HG03039 (cell line): ENCODE results near the gene KIF13A.
A peak's percentile ranks its signal among the peaks of the same experiment; 100 is the strongest.

Source experiments
- ATAC-seq: cut with Tn5 transposase; IDR thresholded peaks from one replicate; pipeline ENCODE4 v1.9.1; 2021; ENCODE audit warnings: mild to moderate bottlenecking, moderate library complexity; ENCODE audit not compliant: unreplicated experiment

The KIF13A gene

GRCh38 chr6:17730078-17730704 is 257.2 kb downstream of the KIF13A start:
- no peak for ATAC-seq

GRCh38 chr6:17729223-17730077 is 258.0 kb downstream of the KIF13A start:
- ATAC-seq, result no peak

GRCh38 chr6:17728551-17729222 is 258.7 kb downstream of the KIF13A start:
- ATAC-seq, result no peak

GRCh38 chr6:17725083-17725482 is 262.4 kb downstream of the KIF13A start:
- no peak for ATAC-seq

GRCh38 chr6:17724341-17724740 is 263.1 kb downstream of the KIF13A start:
- no peak for ATAC-seq

GRCh38 chr6:17721671-17722070 is 265.8 kb downstream of the KIF13A start:
- ATAC-seq, result no peak

- no peak for ATAC-seq
Observed at GRCh38 chr6:17719323-17720041, 268.0 kb downstream of the KIF13A start.

- ATAC-seq, result no peak
Observed at GRCh38 chr6:17716221-17716620, 271.2 kb downstream of the KIF13A start.

GRCh38 chr6:17714879-17715851 is 272.3 kb downstream of the KIF13A start:
- ATAC-seq, result peak; percentile 73

GRCh38 chr6:17714177-17714576 is 273.3 kb downstream of the KIF13A start:
- ATAC-seq, result no peak

- ATAC-seq, result no peak
Observed at GRCh38 chr6:17712576-17712975, 274.9 kb downstream of the KIF13A start.

GRCh38 chr6:17710331-17710730 is 277.1 kb downstream of the KIF13A start:
- no peak for ATAC-seq

GRCh38 chr6:17709476-17709875 is 278.0 kb downstream of the KIF13A start:
- no peak for ATAC-seq
